ENCODE measurements around the gene ROR1.

DNA sequence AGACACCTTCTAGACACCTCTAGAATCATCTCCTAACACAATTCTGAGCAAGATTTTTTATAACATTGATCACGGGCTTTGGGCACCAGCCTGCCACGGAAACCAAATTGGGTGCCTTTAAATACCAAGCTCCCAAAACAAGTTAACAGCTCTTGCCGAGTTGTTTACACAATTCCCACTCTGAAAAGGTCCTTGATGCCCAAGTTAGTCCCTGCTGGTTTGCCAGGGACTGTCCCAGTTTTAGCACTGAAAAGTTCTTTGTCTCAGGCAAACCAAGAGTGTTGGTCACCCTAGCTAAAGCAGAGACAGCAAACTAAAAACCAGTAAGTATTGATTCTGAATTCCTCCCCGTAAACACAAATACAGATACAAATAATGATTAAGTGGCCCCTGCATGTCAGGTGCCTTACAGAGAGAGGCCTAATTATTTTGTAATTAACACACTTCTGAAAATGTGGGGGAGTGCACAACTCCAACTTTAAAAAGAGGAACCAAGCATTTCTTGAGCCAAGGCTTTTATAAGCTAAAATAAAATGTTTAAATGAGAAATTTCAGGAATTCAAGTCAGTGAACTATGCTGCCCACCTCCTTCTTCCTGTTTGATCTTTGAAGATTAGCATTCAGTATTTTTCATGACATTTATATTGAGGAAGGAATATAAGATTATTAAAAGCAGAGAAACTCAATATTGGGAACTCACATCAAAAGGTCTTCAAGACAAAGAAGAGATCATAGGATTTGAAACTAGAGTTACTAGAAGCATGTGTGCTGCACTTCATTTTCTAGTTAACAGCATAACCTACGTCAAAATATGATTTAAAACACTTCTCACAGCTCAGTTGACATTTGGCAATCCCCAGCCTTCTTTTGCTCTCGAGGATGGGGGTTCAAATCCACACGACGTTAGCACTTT lies 420.6 kb downstream of the ROR1 start:
- TF ChIP-seq, protein P1, sequence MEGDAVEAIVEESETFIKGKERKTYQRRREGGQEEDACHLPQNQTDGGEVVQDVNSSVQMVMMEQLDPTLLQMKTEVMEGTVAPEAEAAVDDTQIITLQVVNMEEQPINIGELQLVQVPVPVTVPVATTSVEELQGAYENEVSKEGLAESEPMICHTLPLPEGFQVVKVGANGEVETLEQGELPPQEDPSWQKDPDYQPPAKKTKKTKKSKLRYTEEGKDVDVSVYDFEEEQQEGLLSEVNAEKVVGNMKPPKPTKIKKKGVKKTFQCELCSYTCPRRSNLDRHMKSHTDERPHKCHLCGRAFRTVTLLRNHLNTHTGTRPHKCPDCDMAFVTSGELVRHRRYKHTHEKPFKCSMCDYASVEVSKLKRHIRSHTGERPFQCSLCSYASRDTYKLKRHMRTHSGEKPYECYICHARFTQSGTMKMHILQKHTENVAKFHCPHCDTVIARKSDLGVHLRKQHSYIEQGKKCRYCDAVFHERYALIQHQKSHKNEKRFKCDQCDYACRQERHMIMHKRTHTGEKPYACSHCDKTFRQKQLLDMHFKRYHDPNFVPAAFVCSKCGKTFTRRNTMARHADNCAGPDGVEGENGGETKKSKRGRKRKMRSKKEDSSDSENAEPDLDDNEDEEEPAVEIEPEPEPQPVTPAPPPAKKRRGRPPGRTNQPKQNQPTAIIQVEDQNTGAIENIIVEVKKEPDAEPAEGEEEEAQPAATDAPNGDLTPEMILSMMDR (IDR thresholded peaks at IDR 0.05; ENCODE audit: low read length): no peak
- no peak for TF ChIP-seq EZH2phosphoT487 (IDR thresholded peaks at IDR 0.05; ENCODE audit: low read length)
- TF ChIP-seq EZH2 (optimal IDR thresholded peaks at IDR 0.05; ENCODE audit: low read depth, low read length): no peak
